ENCODE results near the gene ATP2C1.

Gene ATP2C1

GRCh38 chr3:130865489-130865888 is 28.4 kb upstream of the ATP2C1 start:
- no peak overlapping the region for H2BK5ac ChIP-seq (ENCODE audit: low read length)

GRCh38 chr3:130866327-130866726 is 27.6 kb upstream of the ATP2C1 start:
- no peak overlapping the region for H4K5ac ChIP-seq (ENCODE audit: low read length)
- H3K18ac ChIP-seq (ENCODE audit: low read length), result no peak overlapping the region
- H3K4me2 ChIP-seq (ENCODE audit: low read length), result no peak overlapping the region
- no peak overlapping the region for H3K56ac ChIP-seq (ENCODE audit: low read length)
- H2BK120ac ChIP-seq (ENCODE audit: low read depth, low read length), result no peak overlapping the region
- H3K9ac ChIP-seq (ENCODE audit: low read length), result no peak overlapping the region
- H3K4me1 ChIP-seq (ENCODE audit: control insufficient read depth, low read depth, low read length), result no peaks in the 10 kb centered on the region
- no peak for DNase-seq
- no peak overlapping the region for H4K8ac ChIP-seq (ENCODE audit: low read depth, low read length)
- H3K4me3 ChIP-seq (ENCODE audit: low read length), result no peak overlapping the region
- no peak overlapping the region for H2BK5ac ChIP-seq (ENCODE audit: low read length)
- H2AK5ac ChIP-seq (ENCODE audit: low read length), result no peak overlapping the region
- H3K23ac ChIP-seq (ENCODE audit: low read length), result no peak overlapping the region
- no peak overlapping the region for H3K4ac ChIP-seq (ENCODE audit: low read depth, low read length)
- no peaks in the 10 kb centered on the region for H3K79me2 ChIP-seq (ENCODE audit: control insufficient read depth, insufficient read depth, low read length)
- no peaks in the 10 kb centered on the region for H3K27me3 ChIP-seq (ENCODE audit: insufficient read depth, low read length, poor library complexity)
- no peaks in the 10 kb centered on the region for H3K79me1 ChIP-seq (ENCODE audit: low read length)
- no peak overlapping the region for H3K27ac ChIP-seq (ENCODE audit: low read depth, low read length)
- H3K36me3 ChIP-seq (ENCODE audit: control insufficient read depth, insufficient read depth, low read length), result no peaks in the 10 kb centered on the region
- H2BK15ac ChIP-seq (replicated peaks; ENCODE audit: low read depth), result no peak overlapping the region

More at GRCh38 chr3:130865489-130865888, 28.4 kb upstream of the ATP2C1 start:
- H3K4ac ChIP-seq (ENCODE audit: low read depth, low read length), result no peak overlapping the region
- no peak overlapping the region for H3K4me2 ChIP-seq (ENCODE audit: low read length)
- H3K27me3 ChIP-seq (ENCODE audit: insufficient read depth, low read length, poor library complexity), result no peaks in the 10 kb centered on the region
- H3K79me1 ChIP-seq (ENCODE audit: low read length), result no peaks in the 10 kb centered on the region
- no peak overlapping the region for H2BK120ac ChIP-seq (ENCODE audit: low read depth, low read length)
- no peak overlapping the region for H3K27ac ChIP-seq (ENCODE audit: low read depth, low read length)
- no peak overlapping the region for H4K8ac ChIP-seq (ENCODE audit: low read depth, low read length)
- no peaks in the 10 kb centered on the region for H3K79me2 ChIP-seq (ENCODE audit: control insufficient read depth, insufficient read depth, low read length)
- no peak overlapping the region for H3K4me3 ChIP-seq (ENCODE audit: low read length)
- no peak overlapping the region for H3K56ac ChIP-seq (ENCODE audit: low read length)
- WGBS (ENCODE audit: extremely low coverage, insufficient coverage, low lambda C conversion rate), result no CpG with 5 or more reads among the region's 2 CpGs
- H3K36me3 ChIP-seq (ENCODE audit: control insufficient read depth, insufficient read depth, low read length), result no peaks in the 10 kb centered on the region
- no peak overlapping the region for H3K23ac ChIP-seq (ENCODE audit: low read length)
- H4K5ac ChIP-seq (ENCODE audit: low read length), result no peak overlapping the region
- no peak overlapping the region for H2BK15ac ChIP-seq (replicated peaks; ENCODE audit: low read depth)
- no peaks in the 10 kb centered on the region for H3K4me1 ChIP-seq (ENCODE audit: control insufficient read depth, low read depth, low read length)
- DNase-seq, result no peak
- no peak overlapping the region for H3K9ac ChIP-seq (ENCODE audit: low read length)
- no peak overlapping the region for H3K18ac ChIP-seq (ENCODE audit: low read length)
- no peak overlapping the region for H2AK5ac ChIP-seq (ENCODE audit: low read length)

GRCh38 chr3:130870423-130870822 is 23.5 kb upstream of the ATP2C1 start:
- no peak overlapping the region for H2BK15ac ChIP-seq (replicated peaks; ENCODE audit: low read depth)
- no peaks in the 10 kb centered on the region for H3K79me1 ChIP-seq (ENCODE audit: low read length)
- no peak overlapping the region for H3K23ac ChIP-seq (ENCODE audit: low read length)
- no peak overlapping the region for H2AK5ac ChIP-seq (ENCODE audit: low read length)
- H3K4ac ChIP-seq (ENCODE audit: low read depth, low read length), result no peak overlapping the region
- H3K36me3 ChIP-seq (ENCODE audit: control insufficient read depth, insufficient read depth, low read length), result no peaks in the 10 kb centered on the region
- H3K27ac ChIP-seq (ENCODE audit: low read depth, low read length), result no peak overlapping the region
- H3K56ac ChIP-seq (ENCODE audit: low read length), result no peak overlapping the region
- no peaks in the 10 kb centered on the region for H3K4me1 ChIP-seq (ENCODE audit: control insufficient read depth, low read depth, low read length)
- H2BK120ac ChIP-seq (ENCODE audit: low read depth, low read length), result no peak overlapping the region
- H2BK5ac ChIP-seq (ENCODE audit: low read length), result no peak overlapping the region
- no peak overlapping the region for H3K9ac ChIP-seq (ENCODE audit: low read length)
- no peaks in the 10 kb centered on the region for H3K79me2 ChIP-seq (ENCODE audit: control insufficient read depth, insufficient read depth, low read length)
- no peak overlapping the region for H3K18ac ChIP-seq (ENCODE audit: low read length)
- no peak for DNase-seq
- H3K27me3 ChIP-seq (ENCODE audit: insufficient read depth, low read length, poor library complexity), result no peaks in the 10 kb centered on the region
- no peak overlapping the region for H4K5ac ChIP-seq (ENCODE audit: low read length)
- no peak overlapping the region for H3K4me2 ChIP-seq (ENCODE audit: low read length)
- H4K8ac ChIP-seq (ENCODE audit: low read depth, low read length), result no peak overlapping the region
- no CpG with 5 or more reads among the region's 1 CpG for WGBS (ENCODE audit: extremely low coverage, insufficient coverage, low lambda C conversion rate)
- no peak overlapping the region for H3K4me3 ChIP-seq (ENCODE audit: low read length)

GRCh38 chr3:130876594-130876993 is 17.3 kb upstream of the ATP2C1 start:
- H2BK120ac ChIP-seq (ENCODE audit: low read depth, low read length), result no peak overlapping the region
- H2BK15ac ChIP-seq (replicated peaks; ENCODE audit: low read depth), result no peak overlapping the region
- no peak overlapping the region for H3K9ac ChIP-seq (ENCODE audit: low read length)
- no peak overlapping the region for H3K23ac ChIP-seq (ENCODE audit: low read length)
- no peak overlapping the region for H2BK5ac ChIP-seq (ENCODE audit: low read length)
- H4K8ac ChIP-seq (ENCODE audit: low read depth, low read length), result no peak overlapping the region
- DNase-seq, result no peak
- no peaks in the 10 kb centered on the region for H3K79me2 ChIP-seq (ENCODE audit: control insufficient read depth, insufficient read depth, low read length)
- no peaks in the 10 kb centered on the region for H3K36me3 ChIP-seq (ENCODE audit: control insufficient read depth, insufficient read depth, low read length)
- no peak overlapping the region for H3K4me3 ChIP-seq (ENCODE audit: low read length)
- no peak overlapping the region for H3K18ac ChIP-seq (ENCODE audit: low read length)
- H3K4me2 ChIP-seq (ENCODE audit: low read length), result no peak overlapping the region
- H4K5ac ChIP-seq (ENCODE audit: low read length), result no peak overlapping the region
- H3K27me3 ChIP-seq (ENCODE audit: insufficient read depth, low read length, poor library complexity), result no peaks in the 10 kb centered on the region
- WGBS (ENCODE audit: extremely low coverage, insufficient coverage, low lambda C conversion rate), result no CpG with 5 or more reads among the region's 2 CpGs
- no peaks in the 10 kb centered on the region for H3K79me1 ChIP-seq (ENCODE audit: low read length)
- H3K27ac ChIP-seq (ENCODE audit: low read depth, low read length), result no peak overlapping the region
- H2AK5ac ChIP-seq (ENCODE audit: low read length), result no peak overlapping the region
- no peak overlapping the region for H3K4ac ChIP-seq (ENCODE audit: low read depth, low read length)
- H3K56ac ChIP-seq (ENCODE audit: low read length), result no peak overlapping the region
- no peaks in the 10 kb centered on the region for H3K4me1 ChIP-seq (ENCODE audit: control insufficient read depth, low read depth, low read length)

GRCh38 chr3:130878464-130878863 is 15.4 kb upstream of the ATP2C1 start:
- Histone ChIP-seq H3K36me3 (ENCODE audit: control insufficient read depth, insufficient read depth, low read length) (no peaks in the 10 kb centered on the region), H2BK5ac (ENCODE audit: low read length) (no peak overlapping the region), H2BK120ac (ENCODE audit: low read depth, low read length) (no peak overlapping the region), H3K4me2 (ENCODE audit: low read length) (no peak overlapping the region), H3K79me1 (ENCODE audit: low read length) (no peaks in the 10 kb centered on the region), H3K9ac (ENCODE audit: low read length) (no peak overlapping the region), H3K4me3 (ENCODE audit: low read length) (no peak overlapping the region), H2BK15ac (replicated peaks; ENCODE audit: low read depth) (no peak overlapping the region), H3K79me2 (ENCODE audit: control insufficient read depth, insufficient read depth, low read length) (no peaks in the 10 kb centered on the region), H3K18ac (ENCODE audit: low read length) (no peak overlapping the region), H3K27ac (ENCODE audit: low read depth, low read length) (no peak overlapping the region), H4K5ac (ENCODE audit: low read length) (no peak overlapping the region), H3K4me1 (ENCODE audit: control insufficient read depth, low read depth, low read length) (no peaks in the 10 kb centered on the region), H2AK5ac (ENCODE audit: low read length) (no peak overlapping the region), H3K27me3 (ENCODE audit: insufficient read depth, low read length, poor library complexity) (no peaks in the 10 kb centered on the region), H3K4ac (ENCODE audit: low read depth, low read length) (no peak overlapping the region), H4K8ac (ENCODE audit: low read depth, low read length) (no peak overlapping the region), H3K56ac (ENCODE audit: low read length) (no peak overlapping the region), H3K23ac (ENCODE audit: low read length) (no peak overlapping the region)
- DNase-seq, result no peak

GRCh38 chr3:130889416-130889946 is 4.4 kb upstream of the ATP2C1 start:
- Histone ChIP-seq H2BK15ac (replicated peaks; ENCODE audit: low read depth) (no peak overlapping the region), H3K27ac (ENCODE audit: low read depth, low read length) (no peak overlapping the region), H3K56ac (ENCODE audit: low read length) (no peak overlapping the region), H3K9ac (ENCODE audit: low read length) (no peak overlapping the region), H2BK5ac (ENCODE audit: low read length) (no peak overlapping the region), H2BK120ac (ENCODE audit: low read depth, low read length) (no peak overlapping the region), H3K4me1 (ENCODE audit: control insufficient read depth, low read depth, low read length) (no peaks in the 10 kb centered on the region), H3K79me2 (ENCODE audit: control insufficient read depth, insufficient read depth, low read length) (peaks cover under 1% of the 10 kb centered on the region), H4K5ac (ENCODE audit: low read length) (no peak overlapping the region), H3K23ac (ENCODE audit: low read length) (no peak overlapping the region), H3K79me1 (ENCODE audit: low read length) (no peaks in the 10 kb centered on the region), H3K4me3 (ENCODE audit: low read length) (no peak overlapping the region), H3K36me3 (ENCODE audit: control insufficient read depth, insufficient read depth, low read length) (no peaks in the 10 kb centered on the region), H2AK5ac (ENCODE audit: low read length) (no peak overlapping the region), H3K18ac (ENCODE audit: low read length) (no peak overlapping the region), H4K8ac (ENCODE audit: low read depth, low read length) (no peak overlapping the region), H3K4me2 (ENCODE audit: low read length) (no peak overlapping the region), H3K27me3 (ENCODE audit: insufficient read depth, low read length, poor library complexity) (no peaks in the 10 kb centered on the region), H3K4ac (ENCODE audit: low read depth, low read length) (no peak overlapping the region)
- DNase-seq, result no peak
- WGBS (ENCODE audit: extremely low coverage, insufficient coverage, low lambda C conversion rate), result no CpG with 5 or more reads among the region's 1 CpG

Data from mesendoderm (in vitro differentiated cells).